GM20431 (cell line): Measurements from ENCODE around the gene SLC2A8.

Source experiments
- in situ Hi-C: fragments of 300-500 bp; cut with MseI, MboI; formaldehyde crosslinking; loops from one replicate; pipeline ENCODE4 v1.15.0; 2020; ENCODE audit warnings: low sequenced_read_pairs; ENCODE audit not compliant: unreplicated experiment

Gene SLC2A8

GRCh38 chr9:127370672-127371648 lies 26.0 kb upstream of the SLC2A8 start:
- in situ Hi-C loops: no loop called here

- in situ Hi-C loops: no loop called here
Observed at GRCh38 chr9:127380479-127380878, 16.5 kb upstream of the SLC2A8 start.

GRCh38 chr9:127382541-127382940 lies 14.4 kb upstream of the SLC2A8 start:
- in situ Hi-C loops: no loop called here

- in situ Hi-C loops: no loop called here
Observed at GRCh38 chr9:127384016-127384730, 12.8 kb upstream of the SLC2A8 start.

- in situ Hi-C loops: no loop called here
Observed at GRCh38 chr9:127384901-127385300, 12.1 kb upstream of the SLC2A8 start.

- in situ Hi-C loops: no loop called here
Observed at GRCh38 chr9:127386249-127386648, 10.7 kb upstream of the SLC2A8 start.

- in situ Hi-C loops: no loop called here
Observed at GRCh38 chr9:127386981-127387380, 10.0 kb upstream of the SLC2A8 start.

- in situ Hi-C loops: no loop called here
Observed at GRCh38 chr9:127388037-127388855, 8.7 kb upstream of the SLC2A8 start.

- in situ Hi-C loops: no loop called here
Observed at GRCh38 chr9:127388856-127389238, 8.1 kb upstream of the SLC2A8 start.

- in situ Hi-C loops: no loop called here
Observed at GRCh38 chr9:127389381-127390247, 7.4 kb upstream of the SLC2A8 start.

- in situ Hi-C loops: no loop called here
Observed at GRCh38 chr9:127390248-127390545, 6.8 kb upstream of the SLC2A8 start.

GRCh38 chr9:127390563-127390962 lies 6.4 kb upstream of the SLC2A8 start:
- in situ Hi-C loops: no loop called here

- in situ Hi-C loops: no loop called here
Observed at GRCh38 chr9:127392166-127392565, 4.8 kb upstream of the SLC2A8 start.

- in situ Hi-C loops: no loop called here
Observed at GRCh38 chr9:127392976-127393375, 4.0 kb upstream of the SLC2A8 start.

GRCh38 chr9:127393645-127394044 lies 3.3 kb upstream of the SLC2A8 start:
- in situ Hi-C loops: no loop called here

- in situ Hi-C loops: no loop called here
Observed at GRCh38 chr9:127395497-127396252, 1.3 kb upstream of the SLC2A8 start.

GRCh38 chr9:127396253-127396807 lies 639 bp upstream of the SLC2A8 start:
- in situ Hi-C loops: no loop called here

- in situ Hi-C loops: no loop called here
Observed at GRCh38 chr9:127397646-127398274, 791 bp downstream of the SLC2A8 start.
